Measurements from ENCODE around the gene FPR1.

DNA sequence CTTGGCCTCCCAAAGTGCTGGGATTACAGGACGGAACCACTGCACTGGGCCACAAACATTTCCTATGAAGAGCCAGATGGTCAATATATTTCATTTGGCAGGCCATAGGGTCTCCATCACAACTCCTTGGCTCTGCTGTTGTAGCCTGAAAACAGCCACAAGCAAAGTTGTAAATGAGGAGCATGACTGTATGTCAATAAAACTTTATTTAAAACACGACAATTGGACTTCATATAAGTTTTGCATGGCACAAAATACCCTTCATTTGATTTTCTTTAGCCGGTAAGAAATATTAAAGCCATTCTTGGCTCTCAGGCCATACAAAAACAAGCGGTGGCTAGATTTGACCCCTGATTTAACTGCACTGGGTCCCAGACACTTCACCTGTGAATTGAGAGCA, 3.1 kb upstream of the FPR1 start:
- TF ChIP-seq, protein P1, sequence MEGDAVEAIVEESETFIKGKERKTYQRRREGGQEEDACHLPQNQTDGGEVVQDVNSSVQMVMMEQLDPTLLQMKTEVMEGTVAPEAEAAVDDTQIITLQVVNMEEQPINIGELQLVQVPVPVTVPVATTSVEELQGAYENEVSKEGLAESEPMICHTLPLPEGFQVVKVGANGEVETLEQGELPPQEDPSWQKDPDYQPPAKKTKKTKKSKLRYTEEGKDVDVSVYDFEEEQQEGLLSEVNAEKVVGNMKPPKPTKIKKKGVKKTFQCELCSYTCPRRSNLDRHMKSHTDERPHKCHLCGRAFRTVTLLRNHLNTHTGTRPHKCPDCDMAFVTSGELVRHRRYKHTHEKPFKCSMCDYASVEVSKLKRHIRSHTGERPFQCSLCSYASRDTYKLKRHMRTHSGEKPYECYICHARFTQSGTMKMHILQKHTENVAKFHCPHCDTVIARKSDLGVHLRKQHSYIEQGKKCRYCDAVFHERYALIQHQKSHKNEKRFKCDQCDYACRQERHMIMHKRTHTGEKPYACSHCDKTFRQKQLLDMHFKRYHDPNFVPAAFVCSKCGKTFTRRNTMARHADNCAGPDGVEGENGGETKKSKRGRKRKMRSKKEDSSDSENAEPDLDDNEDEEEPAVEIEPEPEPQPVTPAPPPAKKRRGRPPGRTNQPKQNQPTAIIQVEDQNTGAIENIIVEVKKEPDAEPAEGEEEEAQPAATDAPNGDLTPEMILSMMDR (IDR thresholded peaks at IDR 0.05; ENCODE audit: low read depth, low read length, poor library complexity, severe bottlenecking): no peak
- TF ChIP-seq EZH2phosphoT487 (IDR thresholded peaks at IDR 0.05; ENCODE audit: borderline replicate concordance, low read length): no peak

All from DOHH2 (cell line).